Progenitor cell of endocrine pancreas (in vitro differentiated cells): ENCODE measurements around the gene PKLR. TPM values are rescaled to one million over a fixed set of nuclear protein-coding genes. Genes with fewer than 3 reads are reported as not detected.
A peak's percentile ranks its signal among the peaks of the same experiment; 100 is the strongest.

Experiments
- DNase-seq: peaks from one replicate; pipeline ENCODE4 v3.0.0; 2021; ENCODE audit warnings: low spot score; ENCODE audit not compliant: unreplicated experiment
- H3K27ac Mint-ChIP-seq: 2 replicates; pipeline ENCODE4 v1.8.0; 2021; ENCODE audit warnings: mild to moderate bottlenecking, moderate library complexity, mixed read lengths
- H3K27me3 Mint-ChIP-seq: 2 replicates; pipeline ENCODE4 v1.8.0; 2021; ENCODE audit warnings: mixed read lengths
- H3K36me3 Mint-ChIP-seq: 2 replicates; pipeline ENCODE4 v1.8.0; 2022; ENCODE audit warnings: mixed read lengths; ENCODE audit not compliant: insufficient read depth
- H3K4me1 Mint-ChIP-seq: 2 replicates; pipeline ENCODE4 v1.8.0; 2021; ENCODE audit warnings: low read depth, mixed read lengths
- H3K4me3 Mint-ChIP-seq: 2 replicates; pipeline ENCODE4 v1.8.0; 2021; ENCODE audit warnings: low read depth, mild to moderate bottlenecking, moderate library complexity, mixed read lengths
- H3K9me3 Mint-ChIP-seq: 2 replicates; pipeline ENCODE4 v1.8.0; 2021; ENCODE audit warnings: low read depth, mixed read lengths
- CTCF ChIP-seq: fragments of 200-600 bp; sonication (generic); IDR thresholded peaks from one replicate; pipeline ENCODE4 v1.5.0; 2021; ENCODE audit warnings: antibody characterized with exemption, mild to moderate bottlenecking; ENCODE audit not compliant: unreplicated experiment
- total RNA-seq: library from RNA; stranded (reverse); gene quantifications from 2 replicates; pipeline ENCODE4 v1.2.1, GENCODE V29; 2021

The PKLR gene
- total RNA-seq, 1 donor from 2014 or later: 0.57 TPM

GRCh38 chr1:155256058-155256852, 45.0 kb downstream of the PKLR start:
- H3K27me3 Mint-ChIP-seq: no peaks in the 10 kb centered on the region

GRCh38 chr1:155255243-155256007, 45.8 kb downstream of the PKLR start, which contains the start of gene ENTREP3:
TSS of gene ENTREP3 (minus strand) at chr1:155255483. CDS start at chr1:155254877, 606 bp downstream.
- peak; percentile 84 for DNase-seq
- no peaks in the 10 kb centered on the region for H3K9me3 Mint-ChIP-seq
- peak; percentile 43 for TF ChIP-seq CTCF
- peak within 1 kb of the TSS; percentile 86 for H3K27ac Mint-ChIP-seq
- peaks cover 12% of the 10 kb centered on the region for H3K36me3 Mint-ChIP-seq
- peak within 1 kb of the TSS; percentile 81 for H3K4me3 Mint-ChIP-seq
- H3K4me1 Mint-ChIP-seq: peaks cover 21% of the 10 kb centered on the region
- H3K27me3 Mint-ChIP-seq: no peaks in the 10 kb centered on the region

More at GRCh38 chr1:155256058-155256852, 45.0 kb downstream of the PKLR start:
- H3K4me1 Mint-ChIP-seq: peaks cover 22% of the 10 kb centered on the region
- peak overlapping the region; percentile 86 for H3K27ac Mint-ChIP-seq
- no peak for DNase-seq
- H3K36me3 Mint-ChIP-seq: peaks cover 14% of the 10 kb centered on the region
- H3K4me3 Mint-ChIP-seq: peak overlapping the region; percentile 81
- no peak for TF ChIP-seq CTCF
- H3K9me3 Mint-ChIP-seq: no peaks in the 10 kb centered on the region

GRCh38 chr1:155254714-155255242, 46.5 kb downstream of the PKLR start:
- Mint-ChIP-seq H3K4me3 (peak overlapping the region; percentile 81), H3K4me1 (peaks cover 21% of the 10 kb centered on the region), H3K27ac (no peak overlapping the region), H3K27me3 (no peaks in the 10 kb centered on the region), H3K36me3 (peaks cover 11% of the 10 kb centered on the region), H3K9me3 (no peaks in the 10 kb centered on the region)
- no peak for DNase-seq
- TF ChIP-seq CTCF: no peak

GRCh38 chr1:155254228-155254713, 47.0 kb downstream of the PKLR start:
- Mint-ChIP-seq H3K4me3 (peak overlapping the region; percentile 81), H3K27ac (peak overlapping the region; percentile 53)
- DNase-seq: no peak

More at GRCh38 chr1:155254228-155254713, 47.0 kb downstream of the PKLR start:
- H3K9me3 Mint-ChIP-seq: no peaks in the 10 kb centered on the region
- H3K36me3 Mint-ChIP-seq: peaks cover 11% of the 10 kb centered on the region
- no peaks in the 10 kb centered on the region for H3K27me3 Mint-ChIP-seq
- H3K4me1 Mint-ChIP-seq: peaks cover 21% of the 10 kb centered on the region
- TF ChIP-seq CTCF: no peak
